ENCODE measurements around the gene RAB8B. TPM values are rescaled to one million over a fixed set of nuclear protein-coding genes. Genes with fewer than 3 reads are reported as not detected.
A peak's percentile ranks its signal among the peaks of the same experiment; 100 is the strongest.

RAB8B gene
- total RNA-seq, 4 donors from 2014 or later = 36.0 to 55.4 (median 50.0) TPM

DNA sequence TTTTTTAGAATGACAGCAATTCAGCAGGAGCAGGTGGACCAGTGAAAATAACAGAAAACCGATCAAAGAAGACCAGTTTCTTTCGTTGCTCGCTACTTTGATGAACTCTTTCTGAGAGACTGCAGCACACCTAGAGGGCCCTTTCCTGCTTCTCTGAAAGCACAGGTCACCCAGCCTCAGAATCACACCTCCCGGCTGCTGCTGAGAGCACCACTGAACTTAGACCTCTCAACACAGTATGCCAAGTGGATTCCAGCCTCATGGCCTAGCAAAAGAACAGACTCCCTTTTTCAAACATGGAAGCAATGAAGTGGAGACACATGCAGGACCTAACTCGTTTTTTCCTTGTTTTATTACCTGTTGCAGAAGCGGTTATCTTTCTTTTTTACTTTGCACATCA is 74.1 kb downstream of the RAB8B start:
- TF ChIP-seq, protein P1, sequence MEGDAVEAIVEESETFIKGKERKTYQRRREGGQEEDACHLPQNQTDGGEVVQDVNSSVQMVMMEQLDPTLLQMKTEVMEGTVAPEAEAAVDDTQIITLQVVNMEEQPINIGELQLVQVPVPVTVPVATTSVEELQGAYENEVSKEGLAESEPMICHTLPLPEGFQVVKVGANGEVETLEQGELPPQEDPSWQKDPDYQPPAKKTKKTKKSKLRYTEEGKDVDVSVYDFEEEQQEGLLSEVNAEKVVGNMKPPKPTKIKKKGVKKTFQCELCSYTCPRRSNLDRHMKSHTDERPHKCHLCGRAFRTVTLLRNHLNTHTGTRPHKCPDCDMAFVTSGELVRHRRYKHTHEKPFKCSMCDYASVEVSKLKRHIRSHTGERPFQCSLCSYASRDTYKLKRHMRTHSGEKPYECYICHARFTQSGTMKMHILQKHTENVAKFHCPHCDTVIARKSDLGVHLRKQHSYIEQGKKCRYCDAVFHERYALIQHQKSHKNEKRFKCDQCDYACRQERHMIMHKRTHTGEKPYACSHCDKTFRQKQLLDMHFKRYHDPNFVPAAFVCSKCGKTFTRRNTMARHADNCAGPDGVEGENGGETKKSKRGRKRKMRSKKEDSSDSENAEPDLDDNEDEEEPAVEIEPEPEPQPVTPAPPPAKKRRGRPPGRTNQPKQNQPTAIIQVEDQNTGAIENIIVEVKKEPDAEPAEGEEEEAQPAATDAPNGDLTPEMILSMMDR (IDR thresholded peaks at IDR 0.05) = no peak
- ATAC-seq (ENCODE audit: low FRiP score) (no peak), DNase-seq (ENCODE audit: low spot score) (no peak)

DNA sequence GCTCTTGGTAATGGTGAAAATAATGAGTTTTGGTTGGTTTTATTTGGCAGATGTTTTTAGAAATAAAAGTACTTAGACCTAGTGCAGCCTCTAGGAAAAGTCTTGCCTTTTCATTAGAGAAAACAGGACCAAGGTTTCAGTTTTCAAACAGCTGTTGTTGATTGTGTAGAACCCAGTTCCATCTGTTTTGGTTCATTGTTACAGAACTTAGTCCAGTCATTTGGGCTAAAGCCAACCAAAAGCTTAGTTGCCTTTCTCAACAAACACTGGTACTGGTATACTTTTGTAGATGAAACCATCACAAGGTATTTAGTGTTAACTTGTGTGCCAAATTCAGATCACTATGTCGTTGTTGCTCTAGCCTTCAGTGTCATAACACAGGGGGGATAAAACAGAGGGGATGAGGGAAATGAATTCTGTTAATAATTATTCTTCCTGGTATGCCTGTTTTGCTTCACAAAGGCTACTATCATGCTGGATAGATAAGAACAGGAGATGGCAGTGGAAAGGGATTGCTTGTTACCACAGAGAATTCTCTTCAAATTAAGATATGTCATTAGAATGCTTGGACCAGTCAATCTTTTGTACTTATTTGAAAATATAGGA is 75.4 kb downstream of the RAB8B start:
- TF ChIP-seq, protein P1 (IDR thresholded peaks at IDR 0.05) = no peak
- DNase-seq (ENCODE audit: low spot score) (no peak), ATAC-seq (ENCODE audit: low FRiP score) (no peak)

DNA sequence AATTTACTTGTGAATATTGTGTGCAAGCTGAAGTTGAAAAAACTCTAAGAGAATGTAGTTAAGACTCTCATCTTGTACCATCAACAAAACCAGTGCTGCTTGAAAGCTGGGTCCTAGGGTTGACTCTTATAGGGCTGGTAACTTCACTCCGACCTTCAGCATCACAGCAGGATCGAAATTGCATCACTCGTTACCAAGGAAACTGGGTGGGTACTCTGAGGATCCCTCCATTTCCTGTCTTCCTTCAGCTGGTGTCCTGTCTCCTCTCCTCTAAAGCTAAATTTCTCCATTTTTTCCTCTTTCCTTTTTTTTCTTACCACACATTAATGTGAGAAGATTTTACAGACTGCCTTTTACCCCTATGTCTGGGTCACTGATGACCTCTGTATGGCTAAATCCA is 85.0 kb downstream of the RAB8B start:
- TF ChIP-seq, protein P1 (IDR thresholded peaks at IDR 0.05) = no peak
- ATAC-seq (ENCODE audit: low FRiP score) (no peak), DNase-seq (ENCODE audit: low spot score) (no peak)

DNA sequence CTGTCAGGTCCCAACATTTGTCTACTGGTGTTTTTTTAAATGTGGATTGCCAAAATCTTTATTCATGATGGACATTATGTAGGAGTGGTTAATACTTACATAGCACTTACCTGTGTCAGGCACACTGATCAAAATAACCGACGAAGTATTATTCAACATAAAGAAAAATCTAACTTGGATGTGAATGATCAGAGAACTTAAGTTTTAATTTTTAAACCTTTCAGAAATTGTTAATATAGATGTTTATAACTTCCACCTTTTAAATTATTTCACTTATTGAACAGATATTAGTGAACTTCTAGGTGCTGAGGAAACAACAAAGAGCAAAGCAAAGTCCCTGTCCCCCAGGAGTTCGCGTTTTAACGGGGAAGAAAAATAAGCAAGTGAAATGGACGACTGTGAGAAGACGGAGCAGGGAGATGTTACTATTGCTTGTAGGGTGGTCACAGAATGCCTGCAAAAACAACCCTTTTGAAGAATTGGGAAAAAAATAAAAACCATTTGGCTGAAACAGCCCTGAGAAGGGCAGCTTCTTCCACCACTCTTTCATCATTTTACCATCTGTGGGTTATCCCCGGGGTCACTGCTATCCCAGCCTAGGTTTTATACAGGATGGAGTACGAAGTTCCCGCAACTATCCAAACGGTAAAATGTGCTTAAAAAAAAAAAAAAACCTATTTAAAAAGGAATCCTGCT is 87.1 kb downstream of the RAB8B start:
- TF ChIP-seq, protein P1 (IDR thresholded peaks at IDR 0.05) = no peak
- no peak for DNase-seq (ENCODE audit: low spot score)
- no peak for ATAC-seq (ENCODE audit: low FRiP score)

DNA sequence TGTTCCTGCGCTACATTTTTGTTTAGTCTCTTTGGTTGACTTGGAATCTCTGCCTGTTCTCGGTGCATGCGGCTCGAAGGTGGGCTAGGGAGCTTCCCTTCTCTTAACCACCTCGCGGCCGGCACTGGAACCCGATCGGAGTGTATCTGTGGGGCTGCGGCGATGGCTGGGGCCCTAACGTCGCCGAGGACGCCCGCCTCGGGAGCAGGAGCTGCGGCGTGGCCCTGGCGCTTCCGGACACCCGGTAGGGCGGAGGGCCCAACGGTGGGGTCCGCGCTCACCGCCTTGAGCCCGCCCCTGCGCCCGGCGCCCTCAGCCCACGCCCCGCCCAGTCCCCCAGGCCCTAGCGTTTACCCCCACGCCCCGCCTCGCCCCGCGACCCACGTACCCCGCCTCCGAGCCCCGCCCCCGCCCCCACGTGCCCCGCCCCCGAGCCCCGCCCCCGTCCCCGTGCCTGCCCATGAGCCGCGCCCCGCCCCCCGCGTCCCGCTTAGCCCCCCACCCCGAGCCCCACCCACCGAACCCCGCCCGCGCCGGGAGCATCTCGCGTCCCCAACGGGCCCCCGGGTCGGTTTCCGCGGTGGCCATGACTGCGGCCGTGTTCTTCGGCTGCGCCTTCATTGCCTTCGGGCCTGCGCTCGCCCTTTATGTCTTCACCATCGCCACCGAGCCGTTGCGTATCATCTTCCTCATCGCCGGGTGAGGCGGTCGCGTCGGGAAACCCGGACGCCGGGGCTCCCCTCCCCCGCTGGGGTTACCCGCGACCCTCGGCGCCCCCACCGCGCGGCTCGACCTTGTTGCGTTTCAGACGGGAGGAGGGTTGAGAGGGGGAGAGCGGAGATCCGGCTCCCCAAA is 87.9 kb downstream of the RAB8B start, which contains the start of gene APH1B:
Gene APH1B (plus strand): TSS at position 568 of the 855 bp plus-strand sequence. CDS start 19 bp downstream, at position 587.
- DNase-seq (ENCODE audit: low spot score) (peak; percentile 45), ATAC-seq (ENCODE audit: low FRiP score) (peak; percentile 79)
- TF ChIP-seq, protein P1 (IDR thresholded peaks at IDR 0.05) = no peak

DNA sequence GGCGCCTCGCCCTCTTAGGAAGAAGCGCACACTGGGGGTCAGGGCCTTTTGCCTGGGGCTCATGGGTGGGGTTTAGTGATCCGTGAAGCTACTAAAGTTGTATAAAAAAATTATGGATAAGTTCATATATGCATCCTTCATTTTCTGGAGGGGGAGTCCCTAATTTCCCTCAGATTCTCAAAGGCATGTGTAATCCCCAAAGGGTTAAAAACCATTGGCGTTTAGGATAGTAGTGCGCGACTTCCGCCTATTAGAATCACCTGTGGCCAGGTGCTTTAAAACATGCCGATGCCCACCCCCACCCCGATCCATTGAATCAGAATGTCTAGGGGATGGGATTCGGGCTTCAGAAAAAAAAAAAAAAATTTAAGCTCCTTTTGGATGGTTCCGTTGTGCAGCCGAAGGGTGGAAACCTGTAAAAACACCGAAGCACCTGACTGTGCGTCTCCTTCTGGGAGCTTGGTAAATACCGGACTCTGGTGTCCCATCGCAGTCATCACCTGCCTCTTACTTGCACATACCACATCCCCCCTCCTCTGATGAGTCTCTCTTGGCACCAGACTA is 88.6 kb downstream of the RAB8B start:
- DNase-seq (ENCODE audit: low spot score) (no peak), ATAC-seq (ENCODE audit: low FRiP score) (peak; percentile 48)
- TF ChIP-seq, protein P1 (IDR thresholded peaks at IDR 0.05) = no peak

Data from omental fat pad (tissue), 4 donors.